ENCODE data around the gene RITA1. TPM values are rescaled to one million over a fixed set of nuclear protein-coding genes. Genes with fewer than 3 reads are reported as not detected.

RITA1 gene
- total and polyA plus RNA-seq, 10 of the 15 experiments (the other 5 are each of a cell fraction or from before 2014, with no cell fraction given), result 2.3 to 39.9 (median 24.8) TPM

GRCh38 chr12:113230315-113231234 lies 45.1 kb downstream of the RITA1 start:
- peak; percentile 16; the same call in 1 of the 2 replicates for TF ChIP-seq SMARCA5 (IDR thresholded peaks at IDR 0.05)
- TF ChIP-seq NR2F1 (conservative IDR thresholded peaks at IDR 0.05), result no peak
- CTCF ChIA-PET, result interaction anchor here (0.6 to 3.1 kb wide), 13 partner anchors 8 to 195 kb away, joined by 3 to 14 read pairs (median 3); no protein-coding TSS in a partner anchor
- Histone ChIP-seq H3K4me2 (ENCODE audit: control insufficient read depth, insufficient read depth) (no peak overlapping the region), H3K27ac (ENCODE audit: control insufficient read depth, insufficient read depth) (peak overlapping the region; percentile 97), H2AFZ (ENCODE audit: control insufficient read depth, low read depth, low read length) (no peak overlapping the region), H3K9me3 (replicated peaks; ENCODE audit: control insufficient read depth, insufficient read depth, low read length) (no peaks in the 10 kb centered on the region), H4K20me1 (ENCODE audit: control insufficient read depth, insufficient read depth) (no peaks in the 10 kb centered on the region), H3K4me3 (no peak overlapping the region), H3K36me3 (ENCODE audit: control insufficient read depth in 2 of 2, insufficient read depth in 2 of 2, low read length in 1 of 2) (peaks cover 9 to 37% of the 10 kb centered on the region in 2 experiments), H3K79me2 (ENCODE audit: control insufficient read depth, insufficient read depth, low read length) (peaks cover 8% of the 10 kb centered on the region), H3K9ac (ENCODE audit: control insufficient read depth, insufficient read depth, low read length) (no peak overlapping the region), H3K27me3 (replicated peaks in 1 of 2; ENCODE audit: control insufficient read depth in 2 of 2, insufficient read depth in 2 of 2, low read length in 1 of 2) (no peaks in the 10 kb centered on the region), H3K4me1 (ENCODE audit: control insufficient read depth, insufficient read depth, low read length) (peaks cover 66% of the 10 kb centered on the region)
- in situ Hi-C loops (cut with MboI), result no loop called here
- POLR2A ChIA-PET, result interaction anchor here (0.6 to 7.6 kb wide), 15 partner anchors 8 to 306 kb away, joined by 3 to 74 read pairs (median 5); partner anchors contain the start of genes DDX54, RITA1 and TPCN1
- RAD21 ChIA-PET (ENCODE audit: unreplicated experiment), result interaction anchor here (0.7 to 6.6 kb wide), 12 partner anchors 8 to 128 kb away, joined by 3 to 47 read pairs (median 6); partner anchors contain the start of genes DDX54, PLBD2 and TPCN1
- BruUV-seq (replicated peaks), result TSS peak; percentile 34
- no peak for FAIRE-seq
- intact Hi-C loops (cut with micrococcal nuclease; ENCODE audit: unreplicated experiment), result no loop called here
- peak; percentile 25 for ATAC-seq
- 84% methylated on average over 15 of the region's 15 CpGs for WGBS (ENCODE audit: insufficient coverage, insufficient replicate concordance, low lambda C conversion rate, missing lambda C conversion rate)
- DNase-seq (ENCODE audit: low read depth, low spot score), result no peak
- SMC1A ChIA-PET (ENCODE audit: uncharacterized antibody, unreplicated experiment), result interaction anchor here (0.6 to 15.7 kb wide), 14 partner anchors 9 to 253 kb away, joined by 3 to 237 read pairs (median 4); partner anchors contain the start of genes DDX54, RITA1 and TPCN1
